ENCODE results near the gene YDJC.
"Not testable (repeated sequence)": the region's sequence is repeated elsewhere in the genome, so short reads cannot be mapped to it uniquely, and the experiment has no call there.

Gene YDJC, protein sequence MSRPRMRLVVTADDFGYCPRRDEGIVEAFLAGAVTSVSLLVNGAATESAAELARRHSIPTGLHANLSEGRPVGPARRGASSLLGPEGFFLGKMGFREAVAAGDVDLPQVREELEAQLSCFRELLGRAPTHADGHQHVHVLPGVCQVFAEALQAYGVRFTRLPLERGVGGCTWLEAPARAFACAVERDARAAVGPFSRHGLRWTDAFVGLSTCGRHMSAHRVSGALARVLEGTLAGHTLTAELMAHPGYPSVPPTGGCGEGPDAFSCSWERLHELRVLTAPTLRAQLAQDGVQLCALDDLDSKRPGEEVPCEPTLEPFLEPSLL

DNA sequence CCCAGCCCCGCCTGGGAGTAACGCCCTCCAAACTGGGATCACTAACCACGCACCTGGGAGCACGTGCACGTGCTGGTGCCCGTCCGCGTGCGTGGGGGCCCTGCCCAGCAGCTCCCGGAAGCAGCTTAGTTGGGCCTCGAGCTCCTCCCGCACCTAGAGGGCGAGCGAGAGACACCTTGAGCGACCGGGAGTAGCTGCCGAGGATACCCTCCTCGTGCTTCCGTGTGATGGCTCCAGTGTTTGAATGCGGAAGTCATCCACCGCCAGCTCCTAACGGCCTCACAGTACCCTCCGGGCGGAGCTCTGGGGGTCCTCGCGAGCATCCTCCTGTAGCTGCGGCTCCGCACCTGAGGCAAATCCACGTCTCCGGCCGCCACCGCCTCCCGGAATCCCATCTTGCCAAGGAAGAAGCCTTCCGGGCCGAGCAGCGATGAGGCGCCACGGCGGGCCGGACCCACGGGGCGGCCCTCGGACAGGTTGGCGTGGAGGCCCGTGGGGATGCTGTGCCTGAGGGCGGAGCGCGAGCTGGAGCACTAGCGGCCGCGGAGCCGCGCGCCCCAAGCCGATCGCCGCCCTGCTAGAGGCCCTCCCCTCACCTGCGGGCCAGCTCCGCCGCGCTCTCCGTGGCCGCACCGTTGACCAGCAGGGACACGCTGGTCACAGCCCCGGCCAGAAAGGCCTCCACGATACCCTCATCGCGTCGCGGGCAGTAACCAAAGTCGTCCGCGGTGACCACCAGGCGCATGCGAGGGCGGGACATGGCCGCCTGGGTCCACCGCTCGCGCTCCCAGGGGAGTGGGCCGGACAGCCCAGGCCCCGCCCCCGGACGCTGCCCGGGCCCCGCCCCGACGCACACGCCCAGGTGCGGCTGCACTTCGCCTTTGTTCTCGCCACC is at the start of gene YDJC:
TSS of gene YDJC (minus strand) at position 768 of the 895 bp plus-strand sequence. CDS start at position 760, 8 bp downstream.
- DNase-seq, result no peak

DNA sequence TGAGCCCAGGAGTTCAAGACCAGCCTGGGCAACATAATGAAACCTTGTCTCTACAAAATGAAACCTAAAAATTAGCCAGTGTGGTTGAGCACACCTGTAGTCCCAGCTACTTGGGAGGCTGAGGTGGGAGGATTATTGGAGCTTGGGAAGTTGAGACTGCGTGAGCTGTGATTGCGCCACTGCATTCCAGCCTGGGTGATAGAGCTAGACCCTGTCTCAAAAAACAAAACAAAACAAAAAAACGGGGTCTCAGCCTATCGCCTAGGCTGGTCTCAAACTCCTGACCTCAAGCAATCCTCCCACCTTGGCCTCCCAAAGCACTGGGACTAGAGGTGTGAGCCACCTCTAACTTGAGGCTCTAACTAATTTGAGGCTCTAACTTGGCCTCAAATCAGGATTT is 49.6 kb upstream of the YDJC start:
- DNase-seq, result no peak

DNA sequence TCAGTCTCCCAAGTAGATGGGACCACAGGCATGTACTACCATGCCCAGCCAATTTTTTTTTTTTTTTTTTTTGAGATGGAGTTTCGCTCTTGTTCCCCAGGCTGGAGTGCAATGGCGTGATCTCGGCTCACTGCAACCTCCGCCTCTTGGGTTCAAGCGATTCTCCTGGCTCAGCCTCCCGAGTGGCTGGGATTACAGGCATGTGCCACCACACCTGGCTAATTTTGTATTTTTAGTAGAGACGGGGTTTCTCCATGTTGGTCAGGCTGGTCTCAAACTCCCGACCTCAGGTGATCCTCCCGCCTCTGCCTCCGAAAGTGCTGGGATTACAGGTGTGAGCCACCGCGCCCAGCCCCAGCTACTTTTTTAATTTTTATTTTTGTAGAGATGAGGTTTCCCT is 49.0 kb upstream of the YDJC start:
- DNase-seq, result not testable (repeated sequence)

DNA sequence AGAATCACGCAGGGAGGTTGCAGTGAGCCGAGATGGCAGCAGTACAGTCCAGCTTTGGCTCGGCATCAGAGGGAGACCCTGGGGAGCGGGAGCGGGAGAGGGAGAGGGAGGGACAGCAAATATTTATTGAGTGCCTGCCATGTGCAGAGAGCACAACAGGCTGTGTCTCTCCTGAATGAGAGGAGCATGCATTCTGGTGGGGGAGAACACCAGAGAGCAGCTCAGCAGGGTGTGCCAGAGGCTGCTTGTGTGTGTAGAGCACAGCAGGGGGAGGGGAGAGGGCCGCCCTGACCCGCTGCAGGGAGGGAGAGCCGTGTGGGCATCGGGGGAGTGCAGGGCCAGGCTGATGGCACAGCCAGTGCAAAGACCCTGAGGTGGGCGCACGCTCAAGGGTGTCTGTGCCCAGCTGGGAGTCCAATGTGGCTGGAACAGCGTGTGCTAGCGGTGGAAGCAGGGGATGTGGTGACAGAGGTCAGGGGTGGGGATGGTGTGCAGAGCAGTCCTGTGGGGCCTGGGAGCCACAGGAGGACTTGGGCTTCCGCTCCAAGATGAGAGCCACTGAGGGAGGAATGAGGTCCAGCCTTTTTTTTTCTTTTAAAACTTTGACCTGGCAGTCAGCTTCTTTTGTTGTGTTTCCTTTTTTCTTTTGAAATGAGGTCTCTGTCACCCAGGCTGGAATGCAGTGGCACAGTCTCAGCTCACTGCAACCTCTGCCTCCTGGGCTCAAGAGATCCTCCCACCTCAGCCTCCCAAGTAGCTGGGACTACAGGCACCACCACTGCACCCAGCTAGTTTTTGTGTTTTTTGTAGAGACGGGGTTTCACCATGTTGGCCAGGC is 48.0 kb upstream of the YDJC start:
- DNase-seq, result no peak

DNA sequence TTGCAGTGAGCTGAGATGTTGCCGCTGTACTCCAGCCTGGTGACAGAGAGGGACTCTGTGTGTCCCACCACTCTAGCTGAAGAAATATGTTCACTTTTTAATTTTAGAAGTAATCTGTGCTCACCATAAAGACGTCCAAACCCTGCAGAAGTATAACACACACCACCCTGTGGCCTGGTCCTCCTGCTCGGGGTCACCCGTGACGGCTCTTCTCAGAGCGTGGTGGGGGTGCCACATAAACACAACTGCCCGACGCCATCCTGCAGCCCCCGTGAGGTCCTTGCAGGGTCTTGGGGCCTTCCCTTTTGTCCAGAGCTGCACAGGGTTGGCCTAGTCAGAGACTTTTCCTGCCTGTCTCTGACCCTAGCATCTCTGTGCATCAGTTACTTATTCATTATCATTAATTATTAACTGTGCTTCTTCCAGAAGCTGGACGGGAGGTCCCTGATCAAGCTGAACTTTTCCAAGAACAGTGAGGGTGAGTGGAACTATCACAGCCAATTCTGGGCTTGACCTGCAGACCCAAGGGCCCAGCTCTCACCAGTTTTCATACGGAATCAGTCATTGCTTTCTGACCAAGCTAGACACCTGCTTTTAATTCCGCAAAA is 44.9 kb upstream of the YDJC start:
- no peak for DNase-seq

DNA sequence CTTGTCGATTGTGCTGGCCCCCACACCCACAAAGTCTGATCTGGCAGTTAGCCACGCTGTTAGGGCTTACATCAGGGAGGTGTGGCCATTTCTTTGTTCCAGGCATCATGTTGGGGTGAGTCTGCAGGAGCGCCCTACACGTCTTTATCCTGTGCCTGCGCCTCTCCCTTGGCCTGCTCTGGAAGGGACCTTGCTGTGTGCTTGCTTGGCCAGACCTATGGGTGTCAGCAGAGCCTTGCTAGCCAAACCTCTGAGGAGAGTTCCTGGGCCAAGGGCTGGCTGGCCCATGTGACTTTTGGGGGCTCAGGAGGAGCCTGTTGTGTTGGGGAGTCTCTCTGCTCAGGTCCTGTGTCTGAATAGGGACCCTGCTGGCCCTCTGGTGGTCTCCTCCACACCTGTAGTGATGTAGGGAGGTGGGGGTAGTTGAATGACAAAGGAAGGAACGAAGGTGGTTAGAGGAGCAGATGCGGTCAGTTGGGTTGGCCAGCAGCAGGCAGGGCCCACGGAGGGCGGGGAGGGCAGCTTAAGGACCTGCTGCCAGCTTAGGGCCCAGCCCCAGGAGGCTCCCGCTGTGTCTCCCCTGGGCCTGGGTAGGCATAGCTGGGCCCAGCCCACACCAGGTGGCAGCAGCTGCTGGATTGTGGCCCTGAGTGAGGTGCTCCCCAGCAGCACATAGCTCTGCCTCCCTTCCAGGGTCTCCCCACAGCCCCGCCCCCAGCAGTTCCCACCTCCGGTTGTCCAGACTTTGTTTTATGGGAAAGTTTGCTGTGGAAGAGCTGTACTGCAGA is 43.9 kb upstream of the YDJC start:
- no peak for DNase-seq

DNA sequence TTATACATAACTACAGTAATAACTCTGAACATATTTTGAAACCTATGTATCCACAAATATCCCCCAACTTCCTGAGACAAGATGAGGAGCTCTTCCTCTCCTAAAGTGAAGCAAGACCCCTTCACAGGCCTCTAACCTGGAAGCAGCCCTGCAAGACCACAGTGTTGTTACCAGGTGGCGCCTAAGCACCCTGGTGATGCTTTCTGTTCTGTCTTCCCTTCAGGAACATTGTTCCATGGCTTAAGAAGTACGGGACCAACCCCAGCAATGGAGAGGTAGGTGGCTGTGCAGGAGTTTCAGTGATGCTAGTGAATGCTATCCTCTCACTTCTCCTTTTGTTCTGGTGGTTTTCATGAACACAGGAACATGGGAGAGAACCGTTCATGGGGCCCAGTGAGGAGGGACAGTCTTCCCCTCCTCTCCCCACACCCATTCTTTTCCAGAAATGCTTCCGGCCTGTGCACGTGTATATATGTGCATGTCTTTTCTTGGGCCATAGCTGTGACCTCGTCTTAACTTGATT is 42.3 kb upstream of the YDJC start:
- no peak for DNase-seq

DNA sequence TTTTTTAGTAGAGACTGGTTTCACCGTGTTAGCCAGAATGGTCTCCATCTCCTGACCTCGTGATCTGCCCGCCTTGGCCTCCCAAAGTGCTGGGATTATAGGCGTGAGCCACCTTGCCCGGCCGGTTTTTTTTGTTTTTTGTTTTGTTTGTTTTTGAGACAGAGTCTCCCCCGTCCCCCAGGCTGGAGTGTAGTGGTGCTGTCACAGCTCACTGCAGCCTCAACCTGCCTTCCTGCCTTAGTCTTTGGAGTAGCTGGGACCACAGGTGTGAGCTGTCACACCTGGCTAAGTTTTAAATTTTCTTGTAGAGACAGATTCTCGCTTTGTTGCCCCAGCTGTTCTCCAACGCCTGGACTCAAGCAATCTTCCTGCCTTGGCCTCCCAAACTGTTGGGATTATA is 39.2 kb upstream of the YDJC start:
- DNase-seq, result no peak

DNA sequence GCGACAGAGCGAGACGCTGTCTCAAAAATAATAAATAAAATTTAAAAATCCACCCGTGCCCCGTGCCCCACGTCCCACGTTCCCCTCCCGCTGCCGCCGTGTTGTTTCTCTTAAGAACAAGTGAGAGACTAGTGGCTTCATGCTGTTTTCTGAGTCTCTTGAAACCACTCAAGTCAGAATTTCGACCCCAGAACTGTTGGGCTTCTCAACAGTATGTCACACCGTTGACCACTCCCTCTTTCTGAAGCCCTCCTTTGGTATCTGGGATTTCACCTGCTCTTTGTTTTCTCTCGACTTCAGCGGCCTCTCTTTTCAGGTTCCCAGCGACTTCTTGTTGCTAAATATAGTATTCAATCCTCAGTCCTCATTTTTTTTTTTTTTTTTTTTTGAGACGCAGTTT is 37.0 kb upstream of the YDJC start:
- no peak for DNase-seq

DNA sequence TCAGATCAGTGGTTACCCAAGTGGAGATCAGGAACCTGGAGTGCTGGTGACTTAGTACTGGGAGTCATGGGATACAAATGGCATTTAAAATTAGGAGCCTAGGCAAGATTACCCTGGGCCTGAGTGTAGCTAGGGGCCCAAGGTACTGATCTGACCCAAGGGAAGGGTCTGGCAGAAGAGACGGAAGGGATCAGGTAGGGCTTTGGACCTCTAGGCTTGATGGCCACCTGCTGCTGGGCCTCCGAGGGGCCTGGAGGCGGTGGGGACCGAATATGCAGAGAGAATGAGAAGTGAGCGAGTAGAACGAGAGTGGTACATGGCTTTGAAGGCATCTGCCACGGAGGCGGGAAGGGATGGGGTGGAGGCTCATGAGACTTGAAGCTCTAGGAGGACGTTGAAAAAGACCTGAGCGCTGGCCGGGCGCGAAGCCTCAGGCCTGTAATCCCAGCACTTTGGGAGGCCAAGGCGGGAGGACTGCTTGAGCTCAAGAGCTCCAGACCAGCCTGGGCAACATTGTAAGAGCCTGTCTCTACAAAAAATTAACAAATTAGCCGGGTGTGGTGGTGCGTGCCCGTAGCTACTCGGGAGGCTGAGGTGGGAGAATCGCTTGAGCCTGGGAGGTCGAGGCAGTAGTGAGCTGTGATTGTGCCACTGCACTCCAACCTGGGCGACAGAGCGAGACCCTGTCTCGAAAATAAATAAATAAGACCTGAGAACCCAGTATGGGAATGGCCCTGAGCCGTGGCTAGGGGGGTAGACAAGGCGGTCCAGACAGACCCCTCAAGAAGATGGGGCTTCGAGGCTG is 35.4 kb upstream of the YDJC start:
- DNase-seq, result no peak

DNA sequence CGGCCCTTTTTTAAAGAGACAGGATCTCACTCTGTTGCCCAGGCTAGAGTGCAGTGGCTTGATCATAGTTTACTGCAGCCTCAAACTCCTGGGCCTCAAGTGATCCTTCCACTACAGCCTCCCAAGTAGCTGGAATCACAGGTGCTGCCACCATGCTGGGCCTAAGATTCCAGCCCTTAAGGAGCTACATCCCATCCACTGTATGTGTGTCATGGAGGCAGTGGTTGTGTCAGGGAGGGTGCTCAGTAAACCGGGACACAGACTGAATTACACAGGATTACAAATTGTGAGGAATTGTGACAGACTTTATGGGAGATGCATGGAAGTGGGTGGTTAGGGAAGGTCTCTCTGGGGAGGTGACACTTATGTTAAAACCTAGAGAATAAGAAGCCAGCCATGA is 33.9 kb upstream of the YDJC start:
- DNase-seq, result no peak

DNA sequence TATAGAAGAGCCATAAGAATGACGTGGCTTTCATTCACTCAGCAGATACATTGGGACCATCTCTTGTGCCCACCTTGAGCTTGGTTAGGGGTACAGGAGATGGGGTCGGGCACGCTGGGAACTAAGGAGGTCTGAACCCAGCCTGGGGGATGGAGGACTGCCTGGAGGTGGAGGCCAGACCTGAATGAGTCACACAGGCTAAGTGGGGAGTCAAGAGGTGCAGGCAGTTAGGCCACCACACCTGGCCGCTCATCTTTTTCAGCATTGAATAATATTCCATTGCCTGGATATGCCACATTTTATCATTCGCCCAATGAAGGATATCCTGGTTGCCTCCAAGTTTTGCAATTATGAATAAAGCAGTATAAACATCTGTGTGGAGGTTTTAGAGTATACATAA is 32.2 kb upstream of the YDJC start:
- DNase-seq, result no peak

DNA sequence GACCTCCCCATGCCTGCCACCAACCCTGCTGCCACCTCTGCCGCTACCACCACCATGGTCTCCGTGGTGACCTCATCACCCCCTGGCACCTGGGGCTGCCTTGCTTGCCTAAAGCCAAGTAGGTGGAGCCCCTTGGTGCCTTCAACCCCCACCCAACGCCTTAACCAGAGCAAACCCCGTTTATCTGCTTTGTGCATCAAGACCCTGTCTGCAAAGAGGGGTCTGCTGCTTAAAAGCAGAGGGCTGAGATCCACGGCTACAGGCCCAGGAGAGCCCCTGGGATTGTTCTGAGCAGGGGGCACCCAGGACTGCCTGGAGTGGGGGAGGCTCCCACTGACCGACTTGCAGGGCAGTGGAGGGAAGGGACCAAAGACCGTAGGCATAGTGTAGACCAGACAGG is 31.1 kb upstream of the YDJC start:
- no peak for DNase-seq

DNA sequence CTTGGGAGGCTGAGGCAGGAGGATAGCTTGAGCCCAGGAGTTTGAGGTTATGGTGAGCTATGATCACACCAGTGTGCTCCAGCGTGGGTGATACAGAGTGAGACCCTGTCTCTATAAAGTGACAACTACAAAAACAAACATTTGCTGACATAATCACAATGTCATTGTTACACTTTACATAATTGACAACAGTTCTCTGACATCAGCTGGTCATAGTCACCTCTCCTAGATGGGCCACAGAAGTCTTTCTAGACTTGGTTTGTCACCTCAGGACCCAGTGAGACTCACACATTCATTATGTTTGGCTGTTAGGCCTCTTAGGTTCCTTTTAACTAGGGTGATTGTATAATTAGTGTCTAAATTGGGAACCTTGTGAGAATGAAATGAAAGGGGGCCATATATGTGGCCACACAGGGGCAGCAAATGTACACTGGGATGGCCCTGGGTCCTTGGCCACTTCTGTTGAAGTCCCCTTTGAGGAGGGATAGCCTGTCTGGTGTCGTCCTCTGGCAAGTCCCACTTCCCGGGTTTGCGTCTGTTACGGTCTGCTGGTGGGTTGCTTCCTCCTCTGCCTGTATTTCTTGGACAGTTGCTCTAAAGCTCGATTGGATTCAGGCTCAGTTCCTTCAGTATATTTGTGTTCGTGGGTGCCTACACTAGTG is 30.2 kb upstream of the YDJC start:
- no peak for DNase-seq

DNA sequence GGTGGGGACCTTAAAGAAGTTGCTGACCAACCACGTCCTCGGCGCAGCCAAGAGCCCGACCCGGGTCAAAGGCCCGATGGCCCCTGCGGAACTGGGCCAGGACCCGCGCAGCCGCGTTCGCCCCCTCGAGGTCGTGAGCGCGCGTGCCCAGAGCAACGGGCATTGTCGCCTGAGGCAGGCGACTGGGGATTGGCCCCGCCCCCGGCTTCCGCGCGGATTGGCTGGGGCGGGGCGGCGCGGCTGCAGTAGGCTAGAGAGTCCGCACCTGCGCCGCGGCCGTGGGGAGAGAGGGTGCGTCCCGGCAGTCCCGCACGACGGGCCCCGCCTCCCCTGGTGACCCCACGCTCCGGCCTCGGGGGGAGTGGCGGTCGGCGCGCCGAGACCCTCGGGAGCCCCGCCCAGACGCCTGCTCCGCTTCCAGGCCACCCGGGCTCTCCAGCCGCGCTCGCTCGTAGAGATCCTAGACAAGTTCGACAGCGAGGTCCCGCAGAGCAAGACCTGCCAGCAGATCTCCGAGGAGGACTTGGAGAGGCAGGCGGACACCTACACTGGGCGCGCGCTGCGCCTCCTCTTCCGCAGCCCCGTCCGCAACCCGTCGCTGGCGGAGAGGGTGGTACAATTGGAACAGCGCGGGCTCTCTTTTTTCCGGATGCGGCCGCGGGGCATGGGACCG is 27.7 kb upstream of the YDJC start:
- DNase-seq, result no peak

DNA sequence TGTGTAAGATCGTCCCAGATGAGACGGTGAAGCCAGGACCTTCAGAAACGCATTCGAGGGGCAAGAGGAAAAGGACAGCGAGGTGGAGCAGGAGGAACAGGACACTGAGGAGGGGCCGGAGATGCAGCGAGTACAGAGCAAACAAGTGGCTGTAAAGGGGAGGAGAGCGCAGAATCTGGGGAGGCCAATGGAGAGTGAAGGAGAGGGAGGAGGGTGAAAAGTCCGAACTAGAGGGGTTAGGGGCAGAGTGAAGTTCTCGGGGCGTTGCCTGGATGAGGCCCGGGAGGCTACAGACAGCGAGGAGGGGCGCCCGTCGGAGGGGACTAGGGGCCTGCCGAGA is 27.2 kb upstream of the YDJC start:
- DNase-seq, result no peak

DNA sequence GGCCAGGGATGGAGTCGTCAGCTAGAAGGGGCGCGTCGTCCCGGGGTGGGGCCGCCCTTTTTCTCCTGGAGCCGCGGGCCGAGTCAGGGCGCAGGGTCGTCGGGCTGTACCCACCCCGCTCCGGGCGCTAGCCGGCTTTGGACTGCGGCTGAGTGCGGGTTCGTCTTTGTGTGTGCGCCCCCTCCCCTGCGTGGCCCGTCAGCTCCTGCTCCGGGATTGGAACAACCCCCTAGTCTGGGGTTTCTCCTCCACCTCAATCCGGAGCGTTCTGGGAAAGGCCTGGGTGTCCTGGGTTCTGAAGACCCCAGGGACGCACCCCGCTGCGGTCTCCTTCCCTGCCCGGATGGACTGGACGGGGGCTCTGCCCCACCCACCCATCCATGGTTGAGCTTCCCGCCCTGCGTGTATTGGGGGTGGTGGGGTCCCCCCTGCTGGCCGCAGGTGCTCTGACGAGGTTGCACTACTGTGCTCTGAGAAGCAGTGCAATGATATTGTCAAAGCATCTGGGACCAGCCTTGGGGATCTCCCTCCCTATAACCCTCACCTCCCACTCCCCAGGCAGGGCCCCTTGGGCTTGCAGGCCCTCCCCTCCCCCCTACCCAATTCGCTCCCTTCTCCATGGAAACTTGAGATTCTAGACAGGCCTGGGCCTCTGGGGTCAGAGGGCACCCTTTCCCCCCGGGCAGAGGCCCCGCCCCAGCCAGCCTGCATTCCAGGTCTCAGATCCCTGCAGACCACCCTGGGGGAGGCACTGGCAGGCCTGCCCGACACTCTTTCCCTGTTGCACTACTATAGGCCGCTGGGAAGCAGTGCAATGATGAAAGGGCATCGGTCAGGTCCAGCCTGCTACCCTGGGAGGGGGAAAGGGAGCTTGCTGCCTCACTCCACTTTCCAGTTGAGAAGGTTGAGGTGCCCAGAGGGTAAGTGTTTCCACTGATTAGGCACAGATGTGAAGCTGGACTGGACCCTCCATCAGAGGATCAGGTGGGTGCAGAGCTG is 23.0 kb upstream of the YDJC start:
- DNase-seq, result no peak

DNA sequence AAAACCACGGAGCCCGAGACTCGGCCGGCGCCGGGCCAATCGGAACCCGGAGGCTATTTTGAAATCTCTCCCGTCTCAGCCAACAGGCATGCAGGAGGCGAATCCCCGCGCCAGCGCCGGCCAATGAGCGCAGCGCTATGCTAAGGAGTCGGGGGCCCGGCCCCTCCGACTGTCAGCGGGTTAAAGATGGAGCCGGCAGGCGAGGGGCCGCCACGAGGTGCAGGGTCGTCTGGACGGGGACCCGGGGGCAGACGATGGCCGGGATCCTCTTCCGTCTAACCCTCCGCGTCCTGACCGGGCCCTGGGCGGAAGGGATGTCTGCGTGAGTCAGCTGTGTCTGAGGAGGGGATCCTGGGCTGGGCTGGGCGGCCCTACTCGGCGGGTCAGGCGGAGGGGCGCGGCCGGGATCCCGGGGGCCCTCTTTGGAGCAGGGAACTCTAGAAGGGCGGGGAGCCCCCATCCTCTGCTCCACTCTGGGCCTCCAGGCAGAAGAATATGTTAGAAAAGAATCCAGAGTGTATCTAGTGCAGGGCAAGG is 22.3 kb upstream of the YDJC start:
- DNase-seq, result no peak

Data from cortex of kidney (tissue), 1 donor.